ENCODE measurements around the gene LTB4R2.
"Not testable (repeated sequence)": the region's sequence is repeated elsewhere in the genome, so short reads cannot be mapped to it uniquely, and the experiment has no call there.

LTB4R2 gene

DNA sequence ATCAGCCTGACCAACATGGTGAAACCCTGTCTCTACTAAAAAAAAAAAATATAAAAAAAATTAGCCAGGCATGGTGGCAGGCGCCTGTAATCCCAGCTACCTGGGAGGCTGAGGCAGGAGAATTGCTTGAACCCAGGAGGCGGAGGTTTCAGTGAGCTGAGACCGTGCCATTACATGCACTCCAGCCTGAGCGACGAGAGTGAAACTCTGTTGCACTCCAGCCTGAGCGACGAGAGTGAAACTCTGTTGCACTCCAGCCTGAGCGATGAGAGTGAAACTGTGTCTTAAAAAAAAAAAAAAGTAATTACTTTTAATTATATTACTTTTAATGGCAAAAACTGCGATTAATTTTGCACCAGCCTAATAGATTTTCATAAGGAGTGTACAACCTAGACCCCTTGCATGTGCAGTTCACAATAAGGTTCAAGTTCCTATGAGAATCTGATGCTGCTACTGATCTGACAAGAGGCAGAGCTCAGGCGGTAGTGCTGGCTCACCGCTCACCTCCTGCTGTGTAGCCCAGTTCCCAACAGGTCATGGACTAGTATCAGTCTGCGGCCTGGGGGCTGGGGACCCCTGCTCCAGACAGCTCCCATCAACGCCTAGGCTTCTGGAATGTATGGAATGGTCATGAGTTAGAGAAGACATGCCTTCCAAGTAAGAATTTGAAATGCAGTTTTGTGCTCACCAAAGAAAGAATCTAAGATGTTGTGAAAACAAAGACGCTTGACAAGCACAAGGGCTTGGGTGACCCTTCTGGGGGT, 11.5 kb downstream of the LTB4R2 start:
- DNase-seq (ENCODE audit: low read depth in 2 of 2): no peak

DNA sequence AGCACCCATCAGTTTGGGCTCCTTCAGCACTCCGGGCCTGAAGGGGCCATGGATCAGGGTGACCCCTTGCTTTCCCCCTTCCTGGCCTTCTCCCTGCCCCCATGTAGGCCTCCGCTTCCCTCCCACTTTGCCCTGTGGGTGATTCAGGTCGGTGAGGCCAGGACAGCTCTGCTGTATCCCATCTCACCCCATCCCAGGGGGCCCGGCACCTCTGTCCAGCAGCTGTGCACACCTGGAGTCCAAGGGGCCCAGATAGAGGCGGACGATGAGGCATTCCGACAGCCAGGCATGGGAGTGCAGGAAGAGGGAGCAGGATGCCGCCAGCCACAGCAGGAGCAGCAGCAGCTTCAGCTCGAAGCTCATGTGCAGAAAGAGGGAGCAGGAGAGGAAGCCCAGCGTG, 12.7 kb downstream of the LTB4R2 start:
- no peak for DNase-seq (ENCODE audit: low read depth in 2 of 2)

DNA sequence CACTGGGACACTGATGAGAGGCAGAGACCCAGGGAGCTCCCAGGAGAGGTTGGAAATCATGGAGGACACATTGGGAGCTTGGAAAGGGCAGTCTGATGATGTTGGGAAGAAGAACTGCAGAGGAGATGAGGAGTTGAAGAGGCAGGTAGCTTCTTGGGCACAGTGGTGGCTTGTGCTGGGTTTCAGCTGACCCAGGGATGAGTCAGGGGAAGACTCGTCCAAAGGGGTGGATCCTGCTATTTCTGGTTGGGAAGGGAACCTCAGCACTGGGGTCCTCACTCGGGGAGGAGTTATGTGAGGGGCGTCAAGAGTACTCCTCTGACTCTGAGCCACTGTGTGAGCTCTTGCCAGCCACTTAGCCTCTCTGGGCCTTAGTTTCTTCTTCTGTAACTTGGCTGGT, 13.4 kb downstream of the LTB4R2 start:
- no peak for DNase-seq (ENCODE audit: low read depth in 2 of 2)

DNA sequence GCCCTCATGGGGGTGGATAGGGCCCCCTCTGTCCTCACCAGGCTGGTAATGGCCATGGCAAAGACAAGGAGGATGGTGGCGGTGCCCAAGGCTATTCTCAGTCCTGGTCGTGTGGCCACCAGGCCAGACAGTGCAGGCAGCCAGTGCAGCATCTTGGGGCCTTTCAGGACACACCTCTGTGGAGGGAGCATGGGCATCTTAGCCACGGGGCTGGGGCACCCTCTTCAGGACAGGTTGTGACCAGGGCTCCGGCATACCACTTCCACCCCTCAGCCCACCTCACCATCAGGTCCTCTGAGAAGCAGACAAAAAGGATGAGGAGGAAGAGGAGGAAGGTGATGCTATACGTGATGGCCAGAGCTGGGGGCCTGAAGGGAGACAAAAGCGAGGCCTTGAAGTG, 14.1 kb downstream of the LTB4R2 start:
- DNase-seq (ENCODE audit: low read depth in 2 of 2): no peak

- no peak for DNase-seq (ENCODE audit: low read depth in 2 of 2)
Observed at GRCh38 chr14:24325041-24325530, 15.1 kb downstream of the LTB4R2 start.

DNA sequence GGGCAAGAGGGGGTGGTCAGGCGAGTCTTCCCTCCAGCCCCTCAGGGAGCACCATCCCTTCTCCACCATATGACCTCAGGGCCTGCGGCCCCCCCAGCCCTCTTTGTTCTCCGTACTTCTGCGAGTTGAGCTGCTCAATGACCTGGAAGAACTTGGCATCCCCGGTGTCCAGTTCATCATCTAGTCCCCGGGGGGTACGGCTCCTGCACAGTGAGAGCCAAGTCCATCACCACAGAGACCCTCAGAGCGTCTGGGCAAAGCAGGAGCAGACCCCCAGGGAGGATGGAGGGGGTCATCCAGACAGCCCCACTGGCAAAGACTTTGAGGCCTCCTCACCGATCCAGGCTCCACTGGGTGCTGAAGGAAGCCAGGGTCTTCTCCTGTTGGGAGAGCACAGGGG, 16.0 kb downstream of the LTB4R2 start:
- no peak for DNase-seq (ENCODE audit: low read depth in 2 of 2)

DNA sequence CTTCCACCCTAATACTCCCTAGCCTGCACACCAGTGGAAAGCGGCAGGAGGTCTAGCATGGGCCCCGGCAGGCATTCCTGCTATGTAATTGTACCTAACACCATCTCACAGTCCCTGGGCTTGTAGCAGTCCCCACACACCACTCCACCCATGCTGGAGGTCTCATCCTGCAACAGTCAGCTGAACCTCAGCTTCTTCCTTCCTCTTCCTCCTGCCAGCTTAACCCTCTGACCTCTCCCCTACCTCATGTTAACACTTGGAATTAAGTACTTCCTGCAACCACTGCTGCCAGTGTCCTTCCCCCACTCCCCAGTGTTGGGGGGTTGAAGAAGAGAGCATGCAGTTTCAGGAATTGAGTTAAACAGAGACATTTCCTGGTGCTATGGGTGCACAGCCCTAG, 17.4 kb downstream of the LTB4R2 start:
- no peak for DNase-seq (ENCODE audit: low read depth in 2 of 2)

DNA sequence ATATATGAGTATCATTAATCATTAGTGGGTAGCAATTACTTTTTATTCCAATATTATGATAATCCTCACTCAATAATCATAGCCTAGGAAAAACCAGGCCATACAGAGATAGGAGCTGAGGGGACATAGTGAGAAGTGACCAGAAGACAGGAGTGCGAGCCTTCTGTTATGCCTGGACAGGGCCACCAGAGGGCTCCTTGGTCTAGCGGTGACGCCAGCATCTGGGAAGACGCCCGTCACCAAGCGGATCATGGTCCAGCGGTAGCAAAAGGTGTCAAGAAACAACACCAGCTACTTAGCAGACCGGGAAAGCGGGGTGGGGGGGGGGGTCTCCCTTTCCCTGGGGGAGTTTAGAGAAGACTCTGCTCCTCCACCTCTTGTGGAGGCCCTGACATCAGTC, 18.0 kb downstream of the LTB4R2 start:
- not testable (repeated sequence) for DNase-seq (ENCODE audit: low read depth in 2 of 2)

DNA sequence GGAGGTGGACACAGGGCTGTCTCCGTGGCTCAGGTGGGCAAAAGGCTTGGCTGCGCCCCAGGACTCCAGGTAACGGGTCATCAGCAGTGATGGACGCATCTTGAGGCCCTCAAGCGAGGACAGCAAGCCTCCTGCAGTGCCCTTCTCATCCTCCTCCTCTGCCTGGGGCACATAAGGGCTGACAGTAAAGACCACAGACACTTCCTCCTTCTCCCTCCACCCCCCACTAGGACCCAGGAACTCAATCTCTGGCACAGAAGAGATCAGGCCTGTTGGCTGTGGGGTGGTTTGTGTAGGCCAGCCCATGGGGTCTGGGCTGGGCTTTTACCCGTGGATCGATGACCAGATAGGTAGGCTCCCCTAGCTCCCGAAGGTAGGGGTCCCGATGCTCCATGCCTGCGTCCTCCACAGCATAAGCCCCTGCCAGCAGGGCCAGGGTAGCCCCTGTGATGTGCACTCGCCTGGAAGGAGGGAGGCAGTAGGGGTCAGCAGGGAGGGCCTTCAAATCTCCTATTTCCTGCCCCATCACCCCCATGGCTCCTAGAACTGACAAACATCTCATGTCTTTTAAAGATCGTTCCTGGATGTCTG, 19.2 kb downstream of the LTB4R2 start:
- DNase-seq (ENCODE audit: low read depth in 2 of 2): no peak

DNA sequence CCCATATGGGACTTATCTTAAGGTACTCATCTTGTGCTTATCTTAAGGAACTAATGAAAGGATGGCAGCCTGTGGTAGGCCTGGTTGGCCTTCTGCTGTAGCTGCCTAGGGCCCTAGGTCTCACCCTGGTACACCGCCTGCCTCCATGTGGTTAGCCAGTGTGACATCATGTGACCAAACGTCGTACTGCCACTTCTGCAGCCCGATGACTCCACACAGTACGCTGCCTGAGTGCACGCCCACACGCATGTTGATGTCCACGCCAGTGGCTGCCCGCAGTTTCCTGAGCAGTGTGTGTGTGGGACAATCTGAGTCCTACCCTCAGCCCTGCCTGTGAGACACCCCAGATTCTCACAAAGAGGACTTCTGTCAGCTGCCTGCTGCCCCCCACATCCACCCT, 19.8 kb downstream of the LTB4R2 start:
- peak; percentile 33 to 58 for DNase-seq (ENCODE audit: low read depth in 2 of 2)

GRCh38 chr14:24330973-24331674, 21.2 kb downstream of the LTB4R2 start:
- DNase-seq (ENCODE audit: low read depth in 2 of 2): no peak

DNA sequence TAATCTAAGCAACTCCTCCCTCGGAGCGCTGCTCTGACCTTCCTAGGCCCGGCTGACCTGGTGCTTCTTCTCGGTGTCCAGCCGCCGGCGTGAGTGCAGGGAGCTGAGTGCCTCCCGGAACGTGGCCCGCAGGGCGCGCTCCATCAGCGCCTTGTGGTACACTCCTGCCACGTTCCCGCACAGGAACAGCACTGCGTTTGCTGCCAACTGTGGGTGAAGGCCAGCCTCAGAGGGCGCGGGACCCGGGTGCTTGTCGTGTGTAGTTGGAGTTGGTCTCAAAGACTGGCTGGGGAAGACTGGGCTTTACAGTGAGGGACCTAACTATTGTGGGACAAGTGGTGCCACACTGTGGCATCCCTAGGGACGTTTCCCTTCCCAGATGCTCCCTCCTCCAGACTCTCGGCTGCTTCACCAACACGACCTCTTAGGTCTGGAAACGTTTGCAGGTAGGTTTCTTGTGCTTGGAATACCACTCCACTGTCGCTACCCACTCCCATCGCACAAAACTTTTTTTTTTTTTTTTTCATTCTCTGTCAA, 21.9 kb downstream of the LTB4R2 start:
- DNase-seq (ENCODE audit: low read depth in 2 of 2): no peak

DNA sequence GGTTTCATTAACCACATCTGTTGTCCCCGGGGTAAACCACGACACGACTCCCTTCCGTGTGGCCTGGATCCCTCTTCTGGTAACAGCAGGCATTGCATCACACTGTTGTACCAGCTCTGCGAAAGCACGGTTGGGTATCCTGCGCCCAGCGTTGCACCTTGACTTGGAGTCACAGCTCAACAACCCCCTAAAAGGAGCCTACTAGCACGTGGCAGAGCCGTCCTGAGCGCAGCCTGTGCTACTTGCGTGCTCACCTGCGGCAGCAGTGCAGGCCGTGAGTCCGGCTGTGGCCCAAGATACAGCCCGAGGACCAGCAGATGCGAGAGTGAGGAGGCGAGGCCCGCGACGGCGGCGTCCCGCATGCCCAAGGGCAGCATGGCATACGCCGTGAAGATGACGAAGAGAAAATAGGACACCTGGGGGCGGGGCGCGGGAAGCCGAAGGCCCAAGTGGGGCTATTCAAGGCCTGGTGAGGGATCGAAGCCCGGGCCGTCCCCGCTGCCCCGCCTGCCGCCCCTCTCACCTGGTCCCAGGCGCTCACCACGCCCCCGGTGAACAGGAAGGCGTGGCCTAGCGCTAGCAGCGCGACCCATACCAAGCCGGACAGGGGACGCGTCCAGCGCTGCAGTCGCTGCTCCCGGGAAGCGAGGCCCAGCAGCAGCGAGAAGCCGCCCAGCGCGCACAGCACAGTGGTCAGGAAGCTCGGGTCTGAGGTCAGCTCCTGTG, 22.5 kb downstream of the LTB4R2 start:
- peak; percentile 59 to 65 for DNase-seq (ENCODE audit: low read depth in 2 of 2)

- no peak for DNase-seq (ENCODE audit: low read depth in 2 of 2)
Observed at GRCh38 chr14:24334431-24335291, 24.7 kb downstream of the LTB4R2 start, which contains the start of gene ADCY4. Gene ADCY4, minus strand, starts transcription at chr14:24335071. Its CDS starts 419 bp downstream, at chr14:24334652.

DNA sequence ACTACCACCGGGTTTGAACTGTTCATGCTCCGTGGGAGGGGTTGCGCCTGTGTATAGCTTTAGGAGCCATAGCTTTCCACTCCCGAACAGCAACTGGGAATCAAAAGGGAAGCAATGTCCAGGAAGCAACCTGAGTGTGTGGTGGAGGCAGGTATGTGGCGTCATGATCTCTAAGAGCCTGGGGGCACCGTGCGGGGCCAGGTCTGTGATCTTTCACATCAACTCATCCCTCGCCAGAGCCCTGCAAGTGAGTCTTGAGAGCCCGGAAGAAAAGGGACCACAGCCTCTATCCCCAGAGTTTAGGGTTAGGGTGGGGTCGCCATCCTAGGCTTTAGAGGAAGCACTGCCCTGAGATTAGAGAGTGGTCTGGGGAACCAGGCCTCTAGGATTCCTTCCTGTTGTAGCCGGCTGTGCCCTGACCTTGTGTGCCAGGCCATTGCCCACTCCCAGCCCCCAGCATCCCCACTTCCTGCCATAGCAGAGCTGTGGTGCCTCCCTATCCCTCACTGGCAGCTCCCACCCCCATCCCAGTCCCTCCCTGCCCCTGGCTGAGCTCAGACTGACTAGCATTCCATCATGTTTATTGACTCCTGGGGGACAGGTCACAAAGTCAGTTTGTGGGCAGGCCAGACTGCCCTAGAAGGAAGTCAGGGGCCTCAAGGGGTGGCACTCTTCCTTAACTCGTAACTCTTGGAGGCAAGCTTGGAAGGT, 25.7 kb downstream of the LTB4R2 start:
- no peak for DNase-seq (ENCODE audit: low read depth in 2 of 2)

DNA sequence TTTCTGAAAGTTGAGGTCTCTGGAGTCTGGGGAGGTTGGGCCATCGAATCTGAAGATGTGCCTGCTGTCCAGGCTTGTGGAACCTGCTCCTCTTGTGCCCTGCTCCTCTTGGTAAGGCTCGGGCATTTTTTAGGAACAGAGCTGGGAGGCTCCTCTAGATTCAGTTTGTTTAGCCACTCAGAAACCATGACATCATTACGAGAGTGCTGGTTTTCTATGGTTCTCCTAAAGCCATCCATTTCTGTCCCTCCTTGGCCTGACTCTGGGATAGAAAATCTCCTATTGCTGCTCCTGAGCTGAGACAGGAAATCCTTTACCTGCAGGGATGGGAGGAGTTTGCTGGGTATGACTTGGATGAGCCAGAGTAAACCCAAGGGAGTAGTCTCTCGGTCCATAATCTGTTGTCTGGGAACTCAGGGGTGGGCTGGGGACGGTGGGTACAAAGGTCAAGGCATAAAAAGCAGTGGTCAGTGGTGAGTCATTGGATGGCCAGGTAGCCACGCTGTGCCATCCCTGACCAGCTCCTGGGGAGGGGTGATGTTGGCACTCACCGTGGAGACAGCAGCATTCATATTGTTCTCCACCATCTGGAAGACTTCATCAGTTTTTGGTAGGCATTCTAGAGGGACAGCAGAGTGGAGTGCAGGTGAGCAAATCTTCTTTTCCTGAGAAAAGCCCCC, 27.3 kb downstream of the LTB4R2 start:
- DNase-seq (ENCODE audit: low read depth in 2 of 2): no peak

DNA sequence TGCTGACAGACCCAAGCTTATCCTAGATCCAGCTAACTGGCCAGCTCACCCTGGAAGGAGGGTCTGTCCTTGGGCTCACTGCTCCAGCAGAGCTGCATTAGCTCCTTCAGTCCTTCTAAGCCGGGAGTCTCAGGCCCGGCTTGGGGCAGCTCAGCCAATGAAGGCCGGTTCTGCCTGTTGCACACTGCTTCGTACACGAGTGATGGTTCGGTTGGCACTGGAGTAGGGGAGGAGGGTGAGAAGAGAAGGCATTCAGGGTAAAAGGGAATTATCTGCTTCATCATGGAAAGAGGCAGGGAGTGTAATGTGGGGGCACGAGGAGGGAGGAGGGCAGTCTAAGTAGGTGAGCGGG, 27.9 kb downstream of the LTB4R2 start:
- no peak for DNase-seq (ENCODE audit: low read depth in 2 of 2)

GRCh38 chr14:24338843-24339242, 28.9 kb downstream of the LTB4R2 start:
- no peak for DNase-seq (ENCODE audit: low read depth in 2 of 2)

DNA sequence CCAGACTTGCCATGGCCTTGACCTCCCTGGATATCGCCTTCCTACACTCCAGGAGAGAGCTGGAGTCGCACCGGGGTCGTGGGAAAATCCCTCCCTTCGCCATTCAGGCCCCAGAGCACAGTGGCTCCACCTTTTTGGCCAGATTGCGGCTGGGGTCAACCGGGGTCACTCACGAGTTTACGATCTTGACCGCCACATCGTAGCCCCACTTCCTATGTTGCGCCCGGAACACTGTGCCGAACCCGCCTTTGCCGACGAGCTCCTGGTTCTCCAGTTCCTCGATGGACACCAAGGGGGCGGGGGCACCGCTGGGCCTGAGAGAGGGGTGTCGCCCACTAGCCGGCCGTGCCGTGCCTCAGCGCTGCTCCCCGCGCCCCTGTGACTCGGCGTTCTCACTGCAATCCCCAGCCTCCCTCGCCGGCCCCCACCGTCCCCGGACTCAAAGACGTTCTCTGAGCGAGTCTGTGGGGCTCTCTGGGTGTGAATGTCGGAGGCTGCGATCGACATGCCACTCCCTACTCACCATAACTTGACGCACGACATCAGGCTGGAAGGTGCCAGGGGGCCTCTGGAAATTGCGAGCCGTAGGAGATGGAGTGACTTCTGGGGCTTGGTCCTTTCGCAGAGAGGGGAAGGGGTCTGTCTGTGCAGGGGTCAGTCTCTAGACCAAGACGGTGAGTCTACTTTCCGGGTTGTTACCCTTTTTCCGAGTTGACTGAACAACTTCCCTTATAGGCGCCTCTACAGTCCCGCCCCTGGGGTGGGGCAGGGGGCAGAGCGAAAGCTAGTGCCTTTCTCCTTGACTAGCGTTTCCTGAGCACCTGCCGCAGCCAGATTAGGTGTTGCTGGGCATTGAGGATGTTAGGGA, 29.6 kb downstream of the LTB4R2 start, which contains the start of gene RIPK3:
TSS of gene RIPK3 (minus strand) at position 708 of the 868 bp plus-strand sequence. CDS start at position 543, 165 bp downstream.
- DNase-seq (ENCODE audit: low read depth in 2 of 2): peak in 1 of 2 donors; percentile 51
